DOHH2 (cell line): ENCODE measurements around the gene PARP4.

ENCODE experiments used
- EZH2phosphoT487 ChIP-seq: fragments of 200-600 bp; sonication (generic); IDR thresholded peaks from 2 replicates; pipeline ENCODE4 v1.6.1; 2017; ENCODE audit warnings: borderline replicate concordance, mild to moderate bottlenecking, antibody characterized with exemption, low read length, moderate library complexity, mixed read lengths
- TF ChIP-seq, protein P1 (sequence below): fragments of 200-600 bp; sonication (generic); IDR thresholded peaks from one replicate; pipeline ENCODE4 v1.5.1; 2014; ENCODE audit warnings: antibody characterized with exemption, mild to moderate bottlenecking, low read depth, low read length; ENCODE audit not compliant: poor library complexity, severe bottlenecking

DNA sequence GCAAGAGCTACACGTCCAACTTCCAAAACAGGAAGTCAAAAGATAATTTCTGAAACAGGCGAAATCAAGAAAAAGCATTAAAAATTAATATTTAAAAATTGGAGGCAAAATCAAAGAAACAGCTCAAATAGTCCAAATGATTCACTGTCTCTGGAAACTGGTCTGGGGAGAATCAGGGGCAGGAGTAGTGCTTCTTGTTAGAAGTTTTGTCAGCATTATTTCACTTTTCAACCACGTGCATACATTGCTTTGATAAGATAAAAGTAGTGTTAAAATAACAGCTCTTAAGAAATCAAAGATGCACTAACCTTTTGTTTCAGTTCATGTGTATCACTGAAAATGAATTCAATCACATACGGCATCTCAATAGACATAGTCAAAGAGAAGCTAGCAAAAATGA lies 53.8 kb downstream of the PARP4 start:
- TF ChIP-seq, protein P1, sequence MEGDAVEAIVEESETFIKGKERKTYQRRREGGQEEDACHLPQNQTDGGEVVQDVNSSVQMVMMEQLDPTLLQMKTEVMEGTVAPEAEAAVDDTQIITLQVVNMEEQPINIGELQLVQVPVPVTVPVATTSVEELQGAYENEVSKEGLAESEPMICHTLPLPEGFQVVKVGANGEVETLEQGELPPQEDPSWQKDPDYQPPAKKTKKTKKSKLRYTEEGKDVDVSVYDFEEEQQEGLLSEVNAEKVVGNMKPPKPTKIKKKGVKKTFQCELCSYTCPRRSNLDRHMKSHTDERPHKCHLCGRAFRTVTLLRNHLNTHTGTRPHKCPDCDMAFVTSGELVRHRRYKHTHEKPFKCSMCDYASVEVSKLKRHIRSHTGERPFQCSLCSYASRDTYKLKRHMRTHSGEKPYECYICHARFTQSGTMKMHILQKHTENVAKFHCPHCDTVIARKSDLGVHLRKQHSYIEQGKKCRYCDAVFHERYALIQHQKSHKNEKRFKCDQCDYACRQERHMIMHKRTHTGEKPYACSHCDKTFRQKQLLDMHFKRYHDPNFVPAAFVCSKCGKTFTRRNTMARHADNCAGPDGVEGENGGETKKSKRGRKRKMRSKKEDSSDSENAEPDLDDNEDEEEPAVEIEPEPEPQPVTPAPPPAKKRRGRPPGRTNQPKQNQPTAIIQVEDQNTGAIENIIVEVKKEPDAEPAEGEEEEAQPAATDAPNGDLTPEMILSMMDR, result no peak
- TF ChIP-seq EZH2phosphoT487, result no peak
